ENCODE measurements around the gene EXOC6B.

EXOC6B gene

GRCh38 chr2:72827487-72827886, 1.7 kb upstream of the EXOC6B start:
- Histone ChIP-seq H3K27ac (no peak overlapping the region), H3K4me1 (peaks cover 3% of the 10 kb centered on the region)
- no peak for TF ChIP-seq CTCF (IDR thresholded peaks at IDR 0.05)

GRCh38 chr2:72826156-72826477, 284 bp upstream of the EXOC6B start:
- Histone ChIP-seq H3K79me2 (peaks cover 19% of the 10 kb centered on the region), H3K9me3 (ENCODE audit: control insufficient read depth, low read length) (no peaks in the 10 kb centered on the region), H3K4me3 (ENCODE audit: low read depth, low read length) (peak overlapping the region; percentile 84), H3K9ac (no peak overlapping the region), H3K4me2 (ENCODE audit: low read length) (no peak overlapping the region), H3K27me3 (ENCODE audit: control insufficient read depth, insufficient read depth, low read length) (no peaks in the 10 kb centered on the region), H3K4me1 (peaks cover 3% of the 10 kb centered on the region), H2AFZ (peak overlapping the region; percentile 92), H3K27ac (peak overlapping the region; percentile 75), H3K36me3 (ENCODE audit: control insufficient read depth, insufficient read depth, low read length) (no peaks in the 10 kb centered on the region)
- no peak for TF ChIP-seq CTCF (IDR thresholded peaks at IDR 0.05)

More at GRCh38 chr2:72827487-72827886, 1.7 kb upstream of the EXOC6B start:
- H3K27me3 ChIP-seq (ENCODE audit: control insufficient read depth, insufficient read depth, low read length) = no peaks in the 10 kb centered on the region
- H3K36me3 ChIP-seq (ENCODE audit: control insufficient read depth, insufficient read depth, low read length) = no peaks in the 10 kb centered on the region
- H3K4me3 ChIP-seq (ENCODE audit: low read depth, low read length) = no peak overlapping the region
- no peak overlapping the region for H3K4me2 ChIP-seq (ENCODE audit: low read length)
- H3K9me3 ChIP-seq (ENCODE audit: control insufficient read depth, low read length) = no peaks in the 10 kb centered on the region
- H2AFZ ChIP-seq = no peak overlapping the region
- H3K79me2 ChIP-seq = peaks cover 18% of the 10 kb centered on the region
- no peak overlapping the region for H3K9ac ChIP-seq

GRCh38 chr2:72824224-72824842, 1.5 kb downstream of the EXOC6B start:
- no peak overlapping the region for H2AFZ ChIP-seq
- H3K79me2 ChIP-seq = peaks cover 22% of the 10 kb centered on the region
- H3K4me1 ChIP-seq = peaks cover 3% of the 10 kb centered on the region
- no peaks in the 10 kb centered on the region for H3K27me3 ChIP-seq (ENCODE audit: control insufficient read depth, insufficient read depth, low read length)
- no peak overlapping the region for H3K27ac ChIP-seq
- H3K36me3 ChIP-seq (ENCODE audit: control insufficient read depth, insufficient read depth, low read length) = no peaks in the 10 kb centered on the region
- TF ChIP-seq CTCF (IDR thresholded peaks at IDR 0.05) = no peak
- no peaks in the 10 kb centered on the region for H3K9me3 ChIP-seq (ENCODE audit: control insufficient read depth, low read length)
- peak overlapping the region; percentile 71 for H3K4me2 ChIP-seq (ENCODE audit: low read length)
- H3K9ac ChIP-seq = no peak overlapping the region
- H3K4me3 ChIP-seq (ENCODE audit: low read depth, low read length) = peak overlapping the region; percentile 84

- H3K36me3 ChIP-seq (ENCODE audit: control insufficient read depth, insufficient read depth, low read length) = no peaks in the 10 kb centered on the region
These were observed 3.0 kb downstream of the EXOC6B start for GRCh38 chr2:72822794-72823193.

More at GRCh38 chr2:72822794-72823193, 3.0 kb downstream of the EXOC6B start:
- Histone ChIP-seq H3K27me3 (ENCODE audit: control insufficient read depth, insufficient read depth, low read length) (no peaks in the 10 kb centered on the region), H3K79me2 (peaks cover 28% of the 10 kb centered on the region), H3K9ac (no peak overlapping the region), H3K4me3 (ENCODE audit: low read depth, low read length) (no peak overlapping the region), H2AFZ (no peak overlapping the region), H3K27ac (no peak overlapping the region), H3K4me2 (ENCODE audit: low read length) (no peak overlapping the region), H3K4me1 (peaks cover 3% of the 10 kb centered on the region), H3K9me3 (ENCODE audit: control insufficient read depth, low read length) (no peaks in the 10 kb centered on the region)
- TF ChIP-seq CTCF (IDR thresholded peaks at IDR 0.05) = no peak

Measured in parathyroid adenoma (tissue), 2 donors.